CD14-positive monocyte (primary cell): ENCODE measurements around the gene PELI2. TPM values are rescaled to one million over a fixed set of nuclear protein-coding genes. Genes with fewer than 3 reads are reported as not detected.

Experiments
- DNase-seq, 3 donors: peaks; one replicate each; pipeline ENCODE4 v3.0.0-alpha.2; 2011 to 2022
- H2AFZ ChIP-seq: 2 replicates; pipeline ENCODE4 v1.6.0; 2012; ENCODE audit warnings: mild to moderate bottlenecking, low read depth, low read length, inconsistent platforms; ENCODE audit not compliant: insufficient read depth, poor library complexity, severe bottlenecking
- H3K27ac ChIP-seq, 2 donors: 1 replicate in 1 of 2; 2 replicates in 1 of 2; pipeline ENCODE4 v1.5.1; 2012 to 2013; ENCODE audit warnings: low read length in 2 of 2, control low read depth in 1 of 2, inconsistent platforms in 1 of 2, low read depth in 1 of 2, mild to moderate bottlenecking in 1 of 2
- H3K27me3 ChIP-seq, 2 donors: one replicate each; pipeline versions ENCODE4 v1.6.0 to v1.6.1; 2011 to 2013; ENCODE audit warnings: low read length in 2 of 2; ENCODE audit not compliant: control insufficient read depth in 2 of 2, insufficient read depth in 2 of 2
- H3K36me3 ChIP-seq, 2 donors: replicated peaks in 1 of 2; 1 replicate in 1 of 2; 2 replicates in 1 of 2; pipeline versions ENCODE4 v1.5.1 to v1.6.1; 2012 to 2013; ENCODE audit warnings: low read length in 2 of 2, control low read depth in 1 of 2, inconsistent platforms in 1 of 2, mild to moderate bottlenecking in 1 of 2; ENCODE audit not compliant: insufficient read depth in 2 of 2, control insufficient read depth in 1 of 2
- H3K4me1 ChIP-seq, 2 donors: 1 replicate in 1 of 2; 2 replicates in 1 of 2; pipeline versions ENCODE4 v1.5.1 to v1.6.1; 2012 to 2013; ENCODE audit warnings: low read length in 2 of 2, control low read depth in 1 of 2, inconsistent platforms in 1 of 2, mild to moderate bottlenecking in 1 of 2, moderate library complexity in 1 of 2; ENCODE audit not compliant: insufficient read depth in 2 of 2, control insufficient read depth in 1 of 2
- H3K4me2 ChIP-seq: replicated peaks from 2 replicates; pipeline ENCODE3; 2012; ENCODE audit warnings: low read length, moderate library complexity, mild to moderate bottlenecking; ENCODE audit not compliant: poor library complexity, severe bottlenecking; ENCODE audit errors: extremely low read depth
- H3K4me3 ChIP-seq, 3 experiments: fragments of 200-600 bp in 1 of 3; sonication (generic) in 1 of 3; replicated peaks in 1 of 3; 1 replicate in 2 of 3; 2 replicates in 1 of 3; pipeline ENCODE4 v1.5.1; 2011 to 2013; ENCODE audit warnings: low read length in 3 of 3, mild to moderate bottlenecking in 3 of 3, control low read depth in 2 of 3, low read depth in 2 of 3, inconsistent platforms in 1 of 3, moderate library complexity in 1 of 3
- H3K79me2 ChIP-seq: 2 replicates; pipeline ENCODE4 v1.6.0; 2012; ENCODE audit warnings: mild to moderate bottlenecking, control low read depth, inconsistent platforms, low read length, moderate library complexity; ENCODE audit not compliant: insufficient read depth
- H3K9ac ChIP-seq: 2 replicates; pipeline ENCODE4 v1.6.0; 2017; ENCODE audit warnings: low read length, mild to moderate bottlenecking; ENCODE audit not compliant: insufficient read depth, poor library complexity, severe bottlenecking
- H3K9me3 ChIP-seq, 2 donors: replicated peaks in 1 of 2; 1 replicate in 1 of 2; 2 replicates in 1 of 2; pipeline versions ENCODE4 v1.5.1 to v1.6.1; 2012 to 2013; ENCODE audit warnings: low read length in 2 of 2, control low read depth in 1 of 2; ENCODE audit not compliant: control insufficient read depth in 1 of 2, insufficient read depth in 1 of 2
- H4K20me1 ChIP-seq: 2 replicates; pipeline ENCODE4 v1.6.0; 2012; ENCODE audit warnings: mild to moderate bottlenecking, low read length, control low read depth, moderate library complexity; ENCODE audit not compliant: insufficient read depth
- H3K27ac Mint-ChIP-seq, 7 donors: one replicate each; pipeline ENCODE4 v1.8.0; 2020; ENCODE audit warnings: mild to moderate bottlenecking in 7 of 7, mixed read lengths in 7 of 7, moderate library complexity in 6 of 7, inconsistent platforms in 2 of 7
- H3K27me3 Mint-ChIP-seq, 3 donors: one replicate each; pipeline ENCODE4 v1.8.0; 2021 to 2022; ENCODE audit warnings: low read depth in 3 of 3, mild to moderate bottlenecking in 3 of 3, mixed read lengths in 3 of 3, moderate library complexity in 3 of 3, inconsistent platforms in 1 of 3
- H3K36me3 Mint-ChIP-seq, 2 donors: one replicate each; pipeline ENCODE4 v1.8.0; 2020; ENCODE audit warnings: mixed read lengths in 2 of 2, inconsistent platforms in 1 of 2, mild to moderate bottlenecking in 1 of 2
- H3K4me1 Mint-ChIP-seq: one replicate; pipeline ENCODE4 v1.8.0; 2020; ENCODE audit warnings: mild to moderate bottlenecking, mixed read lengths
- H3K4me3 Mint-ChIP-seq, 2 donors: one replicate each; pipeline ENCODE4 v1.8.0; 2020; ENCODE audit warnings: mild to moderate bottlenecking in 2 of 2, mixed read lengths in 2 of 2, moderate library complexity in 1 of 2
- H3K9me3 Mint-ChIP-seq, 7 donors: one replicate each; pipeline ENCODE4 v1.8.0; 2020 to 2022; ENCODE audit warnings: mixed read lengths in 7 of 7, mild to moderate bottlenecking in 6 of 7, moderate library complexity in 6 of 7, inconsistent platforms in 2 of 7
- WGBS: methylation state at CpG from one replicate; pipeline ENCODE4 v1.1.5; 2013; ENCODE audit warnings: missing lambda C conversion rate; ENCODE audit not compliant: insufficient coverage; 5-methylcytosine and 5-hydroxymethylcytosine counted together
- intact Hi-C, 2 donors: fragments of 100-400 bp; cut with micrococcal nuclease; formaldehyde crosslinking; loops; one replicate each; pipeline versions ENCODE4 v1.15.0 to v1.15.1; 2023
- polyA plus RNA-seq, 3 donors: library from polyadenylated mRNA; depleted of rRNA in 1 of 3; unstranded in 2 of 3; stranded (reverse) in 1 of 3; fragments of 300-500 nt in 2 of 3; fragments of >200 nt in 1 of 3; fragmentation: Illumina TruSeq in 2 of 3; gene quantifications; 1 replicate in 2 of 3; 2 replicates in 1 of 3; pipeline ENCODE4 v1.2.3, GENCODE V29; 2012 to 2021
- TF ChIP-seq, protein P1 (sequence below): fragments of 200-600 bp; IDR thresholded peaks from one replicate; pipeline ENCODE4 v1.8.0; 2022; ENCODE audit warnings: antibody characterized with exemption, mild to moderate bottlenecking

The PELI2 gene
- polyA plus RNA-seq, 3 donors: 10.1 to 35.8 (median 12.5) TPM

DNA sequence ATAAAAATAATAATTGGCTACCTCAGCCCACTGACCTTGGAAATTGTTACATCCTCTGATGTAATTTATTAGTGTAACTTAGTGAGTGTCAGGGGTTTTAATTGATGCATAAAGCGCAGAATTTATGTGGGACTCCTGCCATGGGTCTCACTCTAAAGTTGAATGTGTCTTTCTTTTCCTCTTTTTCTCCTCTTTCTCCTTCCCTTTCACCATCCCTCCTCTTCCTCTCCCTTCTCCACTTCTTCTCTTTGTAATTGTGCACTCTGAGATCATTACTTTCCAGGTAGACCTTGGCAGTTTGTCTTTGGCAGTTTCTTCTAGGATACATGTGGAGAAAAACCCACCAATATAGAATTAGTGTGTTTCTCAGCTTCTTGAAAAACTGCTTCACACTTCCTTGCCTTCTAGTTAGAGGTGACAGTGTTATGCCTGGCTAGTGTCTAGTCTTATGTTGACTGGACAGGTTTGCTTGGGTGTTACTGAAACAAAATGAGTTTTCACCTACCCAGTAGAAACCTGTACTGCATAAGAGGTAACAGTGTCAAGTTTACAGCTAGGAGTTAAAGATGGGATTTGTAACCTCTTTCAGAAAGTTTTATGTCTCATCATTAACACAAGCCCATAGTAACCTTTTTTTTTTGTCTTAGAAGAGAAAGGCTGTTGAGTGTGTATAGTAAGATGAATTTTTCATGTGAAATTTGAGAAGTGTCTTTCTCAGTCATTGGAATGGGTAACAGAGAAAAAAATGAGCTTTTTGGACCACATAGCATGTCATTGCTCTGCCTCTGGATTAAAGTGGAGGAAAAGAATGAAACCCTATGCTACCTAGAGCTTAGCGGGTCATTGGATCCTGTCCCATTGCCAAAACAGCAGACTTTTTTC is 18.6 kb downstream of the PELI2 start:
- peaks cover 77% of the 10 kb centered on the region for H3K4me1 Mint-ChIP-seq
- peak overlapping the region; percentile 11 for H3K9ac ChIP-seq
- 100% methylated on average over 1 of the region's 2 CpGs for WGBS
- peaks cover 3 to 6% of the 10 kb centered on the region in 2 donors for H3K36me3 Mint-ChIP-seq
- peaks cover 100% of the 10 kb centered on the region for H4K20me1 ChIP-seq
- no peaks in the 10 kb centered on the region for H3K27me3 ChIP-seq
- H2AFZ ChIP-seq: no peak overlapping the region
- H3K4me3 Mint-ChIP-seq: no peak overlapping the region
- H3K4me1 ChIP-seq: peaks cover 38 to 46% of the 10 kb centered on the region in 2 donors
- H3K4me2 ChIP-seq: peak overlapping the region; percentile 57
- H3K79me2 ChIP-seq: peaks cover 100% of the 10 kb centered on the region
- TF ChIP-seq, protein P1, sequence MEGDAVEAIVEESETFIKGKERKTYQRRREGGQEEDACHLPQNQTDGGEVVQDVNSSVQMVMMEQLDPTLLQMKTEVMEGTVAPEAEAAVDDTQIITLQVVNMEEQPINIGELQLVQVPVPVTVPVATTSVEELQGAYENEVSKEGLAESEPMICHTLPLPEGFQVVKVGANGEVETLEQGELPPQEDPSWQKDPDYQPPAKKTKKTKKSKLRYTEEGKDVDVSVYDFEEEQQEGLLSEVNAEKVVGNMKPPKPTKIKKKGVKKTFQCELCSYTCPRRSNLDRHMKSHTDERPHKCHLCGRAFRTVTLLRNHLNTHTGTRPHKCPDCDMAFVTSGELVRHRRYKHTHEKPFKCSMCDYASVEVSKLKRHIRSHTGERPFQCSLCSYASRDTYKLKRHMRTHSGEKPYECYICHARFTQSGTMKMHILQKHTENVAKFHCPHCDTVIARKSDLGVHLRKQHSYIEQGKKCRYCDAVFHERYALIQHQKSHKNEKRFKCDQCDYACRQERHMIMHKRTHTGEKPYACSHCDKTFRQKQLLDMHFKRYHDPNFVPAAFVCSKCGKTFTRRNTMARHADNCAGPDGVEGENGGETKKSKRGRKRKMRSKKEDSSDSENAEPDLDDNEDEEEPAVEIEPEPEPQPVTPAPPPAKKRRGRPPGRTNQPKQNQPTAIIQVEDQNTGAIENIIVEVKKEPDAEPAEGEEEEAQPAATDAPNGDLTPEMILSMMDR: no peak
- no peaks in the 10 kb centered on the region for H3K9me3 Mint-ChIP-seq
- peak overlapping the region in 1 of 2 donors; percentile 59 for H3K27ac ChIP-seq
- H3K27me3 Mint-ChIP-seq: no peaks in the 10 kb centered on the region
- H3K27ac Mint-ChIP-seq: peak overlapping the region in 6 of 7 donors; percentile 38 to 83 (median 62)
- H3K9me3 ChIP-seq: no peaks in the 10 kb centered on the region
- intact Hi-C loops: no loop called here
- no peaks in the 10 kb centered on the region for H3K36me3 ChIP-seq
- DNase-seq: no peak
- H3K4me3 ChIP-seq: peak overlapping the region in 1 of 3 experiments; percentile 46

DNA sequence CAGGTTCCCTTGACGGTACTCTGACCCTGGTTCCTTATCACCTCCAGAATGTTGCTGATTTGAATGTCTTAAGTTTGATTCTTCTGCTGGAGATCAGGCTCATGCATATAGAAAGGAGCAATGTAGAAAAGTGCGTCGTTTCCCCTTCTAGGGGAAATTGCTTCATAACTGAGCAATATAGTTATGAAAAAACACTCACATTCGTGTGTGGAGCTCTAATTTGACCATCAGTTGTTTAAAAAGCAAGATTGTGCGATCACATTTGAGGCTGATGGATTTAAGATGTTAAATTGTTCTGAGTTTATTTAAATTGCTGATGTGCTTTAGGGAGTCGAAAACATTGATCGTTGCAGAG is 19.2 kb downstream of the PELI2 start:
- TF ChIP-seq, protein P1: no peak
- H3K4me1 Mint-ChIP-seq: peaks cover 70% of the 10 kb centered on the region
- no peaks in the 10 kb centered on the region for H3K27me3 Mint-ChIP-seq
- peaks cover 3 to 6% of the 10 kb centered on the region in 2 donors for H3K36me3 Mint-ChIP-seq
- Histone ChIP-seq H4K20me1 (peaks cover 100% of the 10 kb centered on the region), H2AFZ (no peak overlapping the region), H3K27ac (peak overlapping the region in 1 of 2 donors; percentile 59), H3K4me1 (peaks cover 32 to 40% of the 10 kb centered on the region in 2 donors), H3K36me3 (no peaks in the 10 kb centered on the region), H3K27me3 (no peaks in the 10 kb centered on the region), H3K79me2 (peaks cover 100% of the 10 kb centered on the region), H3K9ac (peak overlapping the region; percentile 11), H3K4me3 (peak overlapping the region in 1 of 3 experiments; percentile 46), H3K9me3 (no peaks in the 10 kb centered on the region), H3K4me2 (peak overlapping the region; percentile 57)
- peak overlapping the region in 1 of 2 donors; percentile 67 for H3K4me3 Mint-ChIP-seq
- intact Hi-C loops: no loop called here
- H3K27ac Mint-ChIP-seq: peak overlapping the region in 6 of 7 donors; percentile 38 to 83 (median 76)
- 72% methylated on average over 3 of the region's 7 CpGs for WGBS
- peak in 2 of 3 donors; percentile 14 to 54 for DNase-seq
- H3K9me3 Mint-ChIP-seq: no peaks in the 10 kb centered on the region
